ENCODE results near the gene RFNG. TPM values are rescaled to one million over a fixed set of nuclear protein-coding genes. Genes with fewer than 3 reads are reported as not detected.

The RFNG gene
- total RNA-seq, 1 experiment from 2014 or later, result 46.7 TPM

DNA sequence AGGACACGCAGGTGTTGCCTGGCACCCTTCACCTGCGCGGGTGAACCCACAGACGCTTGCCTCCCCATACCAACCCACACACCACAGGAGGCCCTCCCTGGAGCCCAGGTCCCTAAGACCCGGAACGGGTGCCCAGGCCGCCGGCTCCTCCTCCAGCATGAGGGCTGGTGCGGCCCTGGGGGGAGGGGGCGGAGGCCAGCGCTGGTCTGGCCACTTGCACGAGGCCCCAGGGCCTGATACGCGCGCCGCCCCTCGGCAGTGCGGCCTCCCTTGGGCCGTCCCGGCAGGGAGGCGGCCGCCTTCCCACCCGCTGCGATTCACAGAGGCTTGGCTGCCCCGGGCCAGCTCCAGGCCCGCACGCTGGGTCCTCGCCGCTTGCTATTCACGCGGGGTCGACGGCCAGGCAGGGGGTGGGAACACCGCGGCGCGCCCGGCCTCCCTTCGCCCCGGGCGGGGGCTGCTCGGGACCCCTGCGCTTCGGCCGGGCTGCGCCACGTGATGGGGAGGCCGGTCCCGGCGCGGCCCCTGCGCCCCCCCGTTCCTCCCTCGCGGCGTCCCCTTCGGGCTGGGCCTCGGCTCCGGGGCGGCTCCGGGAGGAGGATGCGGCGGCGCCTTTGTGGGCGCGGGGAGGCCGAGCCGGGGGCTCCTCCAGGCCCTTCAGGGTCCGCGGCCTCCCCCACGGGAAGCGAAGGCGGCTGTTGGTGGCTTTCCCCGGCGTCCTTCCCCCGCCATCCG lies 45.7 kb upstream of the RFNG start:
- Histone ChIP-seq H4K20me1 (ENCODE audit: low read length) (peaks cover 29% of the 10 kb centered on the region), H3F3A (ENCODE audit: low read length, unreplicated experiment) (no peaks in the 10 kb centered on the region), H3K4me1 (ENCODE audit: insufficient read depth, low read length) (peaks cover 30% of the 10 kb centered on the region), H3K27ac (ENCODE audit: low read length) (peak overlapping the region; percentile 54), H3K9me3 (ENCODE audit: low read length) (no peaks in the 10 kb centered on the region), H3K79me2 (ENCODE audit: low read length) (peaks cover 47% of the 10 kb centered on the region), H3K9me2 (replicated peaks; ENCODE audit: low read length) (no peaks in the 10 kb centered on the region), H3K27me3 (ENCODE audit: low read length) (no peaks in the 10 kb centered on the region), H3K36me3 (ENCODE audit: low read depth, low read length) (peaks cover 30% of the 10 kb centered on the region), H3K4me2 (ENCODE audit: low read length) (peak overlapping the region; percentile 97), H3K9ac (ENCODE audit: low read length) (peak overlapping the region; percentile 99), H3K4me3 (ENCODE audit: low read length) (peak overlapping the region; percentile 91), H2AFZ (ENCODE audit: low read length) (no peak overlapping the region)
- intact Hi-C loops (cut with micrococcal nuclease), result loop anchor here (5.0 kb wide), 1 partner anchor 60 kb away; the partner anchor contains the start of gene DCXR
- POLR2A ChIA-PET (ENCODE audit: unreplicated experiment), result interaction anchor here (1.8 kb wide), 1 partner anchor 60 kb away, joined by 4 read pairs; the partner anchor contains the start of gene DCXR
- CTCF ChIA-PET, result interaction anchor here (0.6 kb wide), 1 partner anchor 97 kb away, joined by 4 read pairs; no protein-coding TSS in a partner anchor
- peak; percentile 31 for DNase-seq
- TF ChIP-seq EZH2 (IDR thresholded peaks at IDR 0.05; ENCODE audit: low read length, unreplicated experiment) (no peak), EZH2phosphoT487 (IDR thresholded peaks at IDR 0.05; ENCODE audit: borderline replicate concordance, low read length) (no peak)
- TF ChIP-seq, protein P1, sequence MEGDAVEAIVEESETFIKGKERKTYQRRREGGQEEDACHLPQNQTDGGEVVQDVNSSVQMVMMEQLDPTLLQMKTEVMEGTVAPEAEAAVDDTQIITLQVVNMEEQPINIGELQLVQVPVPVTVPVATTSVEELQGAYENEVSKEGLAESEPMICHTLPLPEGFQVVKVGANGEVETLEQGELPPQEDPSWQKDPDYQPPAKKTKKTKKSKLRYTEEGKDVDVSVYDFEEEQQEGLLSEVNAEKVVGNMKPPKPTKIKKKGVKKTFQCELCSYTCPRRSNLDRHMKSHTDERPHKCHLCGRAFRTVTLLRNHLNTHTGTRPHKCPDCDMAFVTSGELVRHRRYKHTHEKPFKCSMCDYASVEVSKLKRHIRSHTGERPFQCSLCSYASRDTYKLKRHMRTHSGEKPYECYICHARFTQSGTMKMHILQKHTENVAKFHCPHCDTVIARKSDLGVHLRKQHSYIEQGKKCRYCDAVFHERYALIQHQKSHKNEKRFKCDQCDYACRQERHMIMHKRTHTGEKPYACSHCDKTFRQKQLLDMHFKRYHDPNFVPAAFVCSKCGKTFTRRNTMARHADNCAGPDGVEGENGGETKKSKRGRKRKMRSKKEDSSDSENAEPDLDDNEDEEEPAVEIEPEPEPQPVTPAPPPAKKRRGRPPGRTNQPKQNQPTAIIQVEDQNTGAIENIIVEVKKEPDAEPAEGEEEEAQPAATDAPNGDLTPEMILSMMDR (conservative IDR thresholded peaks at IDR 0.05; ENCODE audit: low read depth, low read length), result no peak
- no TSS peak for BruUV-seq (replicated peaks)
- peak; percentile 9 for ATAC-seq

DNA sequence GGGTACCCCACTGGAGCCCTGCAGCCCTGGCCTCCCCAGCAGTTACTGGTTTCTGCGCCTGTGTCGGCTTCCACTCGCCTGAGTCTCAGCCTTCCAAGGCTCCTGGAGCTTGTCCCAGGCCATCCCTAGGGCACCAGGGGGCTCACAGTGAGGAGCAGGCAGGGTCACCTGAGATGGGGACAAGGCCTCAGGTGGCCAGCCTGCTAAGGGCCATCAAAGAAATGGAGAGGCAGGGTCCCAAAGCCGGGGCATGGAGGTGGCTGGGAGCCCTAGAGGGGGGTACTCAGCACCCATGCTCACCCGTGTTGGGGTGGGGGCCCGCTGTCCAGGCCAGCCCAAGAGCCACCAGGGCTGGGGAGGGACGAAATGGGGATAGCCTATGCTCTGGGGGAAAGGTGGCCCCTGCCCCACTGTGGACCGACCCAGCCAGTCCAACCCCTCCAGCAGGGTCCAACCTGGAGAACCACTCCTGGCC lies 45.1 kb upstream of the RFNG start:
- TSS peak; percentile 42 for BruUV-seq (replicated peaks)
- Histone ChIP-seq H3F3A (ENCODE audit: low read length, unreplicated experiment) (no peaks in the 10 kb centered on the region), H3K36me3 (ENCODE audit: low read depth, low read length) (peaks cover 34% of the 10 kb centered on the region), H3K27ac (ENCODE audit: low read length) (peak overlapping the region; percentile 54; the same call in 1 of the 2 replicates), H3K4me1 (ENCODE audit: insufficient read depth, low read length) (peaks cover 30% of the 10 kb centered on the region), H3K9me3 (ENCODE audit: low read length) (no peaks in the 10 kb centered on the region), H3K4me2 (ENCODE audit: low read length) (peak overlapping the region; percentile 97), H3K27me3 (ENCODE audit: low read length) (no peaks in the 10 kb centered on the region), H4K20me1 (ENCODE audit: low read length) (peaks cover 29% of the 10 kb centered on the region), H3K9me2 (replicated peaks; ENCODE audit: low read length) (no peaks in the 10 kb centered on the region), H3K4me3 (ENCODE audit: low read length) (peak overlapping the region; percentile 91), H2AFZ (ENCODE audit: low read length) (no peak overlapping the region), H3K9ac (ENCODE audit: low read length) (peak overlapping the region; percentile 99), H3K79me2 (ENCODE audit: low read length) (peaks cover 47% of the 10 kb centered on the region)
- TF ChIP-seq, protein P1 (conservative IDR thresholded peaks at IDR 0.05; ENCODE audit: low read depth, low read length), result no peak
- TF ChIP-seq EZH2phosphoT487 (IDR thresholded peaks at IDR 0.05; ENCODE audit: borderline replicate concordance, low read length) (no peak), EZH2 (IDR thresholded peaks at IDR 0.05; ENCODE audit: low read length, unreplicated experiment) (no peak)
- POLR2A ChIA-PET (ENCODE audit: unreplicated experiment), result no interaction called here
- ATAC-seq (no peak), DNase-seq (no peak)
- CTCF ChIA-PET, result no interaction called here
- intact Hi-C loops (cut with micrococcal nuclease), result loop anchor here (5.0 kb wide), 1 partner anchor 59 kb away; the partner anchor contains the start of gene DCXR
